ENCODE data around the gene TMEM131L.
"Not testable (repeated sequence)": the region's sequence is repeated elsewhere in the genome, so short reads cannot be mapped to it uniquely, and the experiment has no call there.

The TMEM131L gene

GRCh38 chr4:153582954-153583702 is 117.0 kb downstream of the TMEM131L start:
- DNase-seq (ENCODE audit: low read depth): no peak

GRCh38 chr4:153585026-153585425 is 118.9 kb downstream of the TMEM131L start:
- no peak for DNase-seq (ENCODE audit: low read depth)

- DNase-seq (ENCODE audit: low read depth): no peak
These were observed 123.8 kb downstream of the TMEM131L start for GRCh38 chr4:153589703-153590595.

GRCh38 chr4:153591441-153591840 is 125.3 kb downstream of the TMEM131L start:
- DNase-seq (ENCODE audit: low read depth): no peak

GRCh38 chr4:153592064-153592463 is 125.9 kb downstream of the TMEM131L start:
- no peak for DNase-seq (ENCODE audit: low read depth)

- no peak for DNase-seq (ENCODE audit: low read depth)
These were observed 127.0 kb downstream of the TMEM131L start for GRCh38 chr4:153593161-153593560.

GRCh38 chr4:153594210-153594609 is 128.1 kb downstream of the TMEM131L start:
- peak; percentile 70 for DNase-seq (ENCODE audit: low read depth)

GRCh38 chr4:153595894-153596601 is 129.9 kb downstream of the TMEM131L start:
- DNase-seq (ENCODE audit: low read depth): no peak

GRCh38 chr4:153602758-153603157 is 136.6 kb downstream of the TMEM131L start:
- no peak for DNase-seq (ENCODE audit: low read depth)

- no peak for DNase-seq (ENCODE audit: low read depth)
These were observed 137.1 kb downstream of the TMEM131L start for GRCh38 chr4:153603258-153603657.

GRCh38 chr4:153603835-153604234 is 137.7 kb downstream of the TMEM131L start:
- no peak for DNase-seq (ENCODE audit: low read depth)

- DNase-seq (ENCODE audit: low read depth): not testable (repeated sequence)
These were observed 142.9 kb downstream of the TMEM131L start for GRCh38 chr4:153609070-153609469.

GRCh38 chr4:153610623-153611376 is 144.6 kb downstream of the TMEM131L start:
- DNase-seq (ENCODE audit: low read depth): no peak

- peak; percentile 48 for DNase-seq (ENCODE audit: low read depth)
These were observed 145.5 kb downstream of the TMEM131L start for GRCh38 chr4:153611679-153612078.

GRCh38 chr4:153612878-153613277 is 146.7 kb downstream of the TMEM131L start:
- DNase-seq (ENCODE audit: low read depth): no peak

GRCh38 chr4:153616006-153616555 is 149.9 kb downstream of the TMEM131L start:
- DNase-seq (ENCODE audit: low read depth): no peak

GRCh38 chr4:153618833-153619232 is 152.7 kb downstream of the TMEM131L start:
- DNase-seq (ENCODE audit: low read depth): peak; percentile 18

GRCh38 chr4:153619811-153620210 is 153.7 kb downstream of the TMEM131L start:
- no peak for DNase-seq (ENCODE audit: low read depth)

- DNase-seq (ENCODE audit: low read depth): peak; percentile 55
These were observed 154.2 kb downstream of the TMEM131L start for GRCh38 chr4:153620352-153620751.

GRCh38 chr4:153622093-153622492 is 155.9 kb downstream of the TMEM131L start:
- no peak for DNase-seq (ENCODE audit: low read depth)

- DNase-seq (ENCODE audit: low read depth): no peak
These were observed 156.6 kb downstream of the TMEM131L start for GRCh38 chr4:153622778-153623240.

Data from EH (cell line).